ENCODE data around the gene BEGAIN. TPM values are rescaled to one million over a fixed set of nuclear protein-coding genes. Genes with fewer than 3 reads are reported as not detected.

Gene BEGAIN
- total and polyA plus RNA-seq, 9 of the 15 experiments (the other 6 are each of a cell fraction or from before 2014, with no cell fraction given): 0.07 to 0.68 (median 0.55) TPM; not detected in 3

DNA sequence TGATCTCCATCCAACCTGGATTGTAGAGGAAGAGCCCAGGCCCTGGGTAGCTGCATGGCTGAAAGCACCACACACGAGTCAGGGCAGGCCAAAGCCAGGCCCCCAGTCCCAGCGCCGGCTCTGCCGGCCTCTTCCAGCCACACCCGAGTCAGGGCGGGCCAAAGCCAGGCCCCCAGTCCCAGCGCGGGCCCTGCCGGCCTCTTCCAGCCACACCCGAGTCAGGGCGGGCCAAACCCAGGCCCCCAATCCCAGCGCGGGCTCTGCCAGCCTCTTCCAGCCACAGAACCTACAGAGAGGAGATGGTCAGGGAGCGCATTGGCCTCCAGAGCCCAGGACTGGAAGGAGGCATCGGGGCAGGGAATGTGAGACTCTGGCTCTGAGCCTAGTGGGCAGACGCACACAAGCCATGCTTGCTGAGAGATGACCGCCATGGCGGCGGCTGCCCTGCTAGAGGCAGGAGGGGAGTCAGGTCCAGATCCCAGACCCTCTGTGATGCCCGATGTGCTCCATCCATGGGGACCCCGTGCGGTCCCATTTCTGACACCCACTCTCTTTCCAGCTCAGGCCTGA lies 30.2 kb downstream of the BEGAIN start:
- POLR2A ChIA-PET: no interaction called here
- Histone ChIP-seq H3K27me3 (ENCODE audit: control insufficient read depth in 2 of 2, insufficient read depth in 2 of 2, low read length in 2 of 2) (peaks cover 5 to 42% of the 10 kb centered on the region in 2 experiments; a peak in 4 of 5 replicates), H3K9me3 (replicated peaks; ENCODE audit: control insufficient read depth, insufficient read depth, low read depth, low read length) (no peaks in the 10 kb centered on the region), H3K9ac (ENCODE audit: insufficient read depth in 1 of 2, low read depth in 2 of 2, low read length in 2 of 2) (no peak overlapping the region), H4K20me1 (replicated peaks; ENCODE audit: control insufficient read depth, insufficient read depth, low read length) (no peaks in the 10 kb centered on the region; the same call in 1 of the 2 replicates), H3K36me3 (ENCODE audit: control insufficient read depth, insufficient read depth, low read length) (no peaks in the 10 kb centered on the region), H3K4me2 (ENCODE audit: insufficient read depth, low read length) (no peak overlapping the region), H3K9me1 (ENCODE audit: control insufficient read depth, insufficient read depth, low read length) (no peaks in the 10 kb centered on the region), H3K27ac (ENCODE audit: extremely low read depth, low read depth, low read length) (no peak overlapping the region), H3K4me1 (replicated peaks in 1 of 2; ENCODE audit: control insufficient read depth in 2 of 2, insufficient read depth in 2 of 2, low read length in 2 of 2) (peaks cover 5 to 52% of the 10 kb centered on the region in 2 experiments), H3K79me2 (ENCODE audit: control insufficient read depth, insufficient read depth, low read length) (no peaks in the 10 kb centered on the region), H3K4me3 (no peak overlapping the region), H2AFZ (ENCODE audit: low read depth, low read length) (no peak overlapping the region)
- peak in 2 of 4 experiments; percentile 22 to 28 for DNase-seq (ENCODE audit: extremely low read depth in 1 of 4, low spot score in 3 of 4)
- intact Hi-C loops (cut with micrococcal nuclease) (no loop called here), in situ Hi-C loops (cut with MboI) (no loop called here)
- no peak for ATAC-seq
- no peak for FAIRE-seq
- BruUV-seq (replicated peaks): no TSS peak
- TF ChIP-seq CBX1 (IDR thresholded peaks at IDR 0.05; ENCODE audit: low read depth) (no peak), HDAC3 (IDR thresholded peaks at IDR 0.05; ENCODE audit: borderline replicate concordance, partially characterized antibody) (no peak)
- TF ChIP-seq, protein P1, sequence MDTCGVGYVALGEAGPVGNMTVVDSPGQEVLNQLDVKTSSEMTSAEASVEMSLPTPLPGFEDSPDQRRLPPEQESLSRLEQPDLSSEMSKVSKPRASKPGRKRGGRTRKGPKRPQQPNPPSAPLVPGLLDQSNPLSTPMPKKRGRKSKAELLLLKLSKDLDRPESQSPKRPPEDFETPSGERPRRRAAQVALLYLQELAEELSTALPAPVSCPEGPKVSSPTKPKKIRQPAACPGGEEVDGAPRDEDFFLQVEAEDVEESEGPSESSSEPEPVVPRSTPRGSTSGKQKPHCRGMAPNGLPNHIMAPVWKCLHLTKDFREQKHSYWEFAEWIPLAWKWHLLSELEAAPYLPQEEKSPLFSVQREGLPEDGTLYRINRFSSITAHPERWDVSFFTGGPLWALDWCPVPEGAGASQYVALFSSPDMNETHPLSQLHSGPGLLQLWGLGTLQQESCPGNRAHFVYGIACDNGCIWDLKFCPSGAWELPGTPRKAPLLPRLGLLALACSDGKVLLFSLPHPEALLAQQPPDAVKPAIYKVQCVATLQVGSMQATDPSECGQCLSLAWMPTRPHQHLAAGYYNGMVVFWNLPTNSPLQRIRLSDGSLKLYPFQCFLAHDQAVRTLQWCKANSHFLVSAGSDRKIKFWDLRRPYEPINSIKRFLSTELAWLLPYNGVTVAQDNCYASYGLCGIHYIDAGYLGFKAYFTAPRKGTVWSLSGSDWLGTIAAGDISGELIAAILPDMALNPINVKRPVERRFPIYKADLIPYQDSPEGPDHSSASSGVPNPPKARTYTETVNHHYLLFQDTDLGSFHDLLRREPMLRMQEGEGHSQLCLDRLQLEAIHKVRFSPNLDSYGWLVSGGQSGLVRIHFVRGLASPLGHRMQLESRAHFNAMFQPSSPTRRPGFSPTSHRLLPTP (IDR thresholded peaks at IDR 0.05; ENCODE audit: borderline replicate concordance, extremely low read depth, insufficient read length): no peak
- 20% methylated on average over 15 of the region's 22 CpGs for WGBS (ENCODE audit: insufficient coverage, low coverage, missing lambda C conversion rate)
- CTCF ChIA-PET (ENCODE audit: low intra/inter-chr PET ratio): no interaction called here

All from K562 (cell line).